ENCODE results near the gene ENTPD8.

ENTPD8 gene

DNA sequence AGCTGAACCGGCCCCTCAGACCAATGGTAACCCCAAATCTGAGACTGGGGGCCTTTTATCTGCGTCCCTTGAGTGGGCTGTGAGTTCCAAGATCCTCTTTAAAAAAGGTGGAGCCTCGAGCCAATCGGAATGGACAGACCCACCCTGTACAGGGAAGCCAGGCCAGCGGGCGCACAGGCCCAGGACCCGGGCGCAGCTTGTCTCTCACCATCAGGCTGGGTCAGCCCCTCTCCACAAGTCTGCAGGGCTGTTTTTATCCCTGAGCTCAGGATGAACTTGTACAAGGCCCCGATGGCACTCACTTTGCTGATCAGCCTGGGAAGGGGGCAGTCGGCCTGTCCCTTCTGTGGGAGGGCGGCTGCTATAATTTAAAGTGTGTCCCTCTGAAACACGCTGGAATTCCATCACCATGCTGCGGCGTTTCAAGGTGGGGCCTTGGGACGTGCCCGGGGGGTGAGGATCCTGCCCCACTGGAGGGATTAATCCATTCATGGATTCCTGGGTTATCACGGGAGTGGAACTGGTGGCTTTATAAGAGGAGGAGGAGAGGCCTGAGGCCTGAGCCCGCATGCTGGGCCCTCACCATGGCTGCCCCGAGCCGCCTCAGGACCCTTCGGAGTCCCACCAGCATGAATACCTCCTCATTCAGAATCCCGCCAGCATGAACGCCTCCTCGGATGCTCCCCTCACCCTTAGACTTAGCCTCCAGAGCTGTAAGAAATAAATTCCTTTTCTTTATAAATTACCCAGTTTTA lies 32.3 kb downstream of the ENTPD8 start:
- no peak for DNase-seq

DNA sequence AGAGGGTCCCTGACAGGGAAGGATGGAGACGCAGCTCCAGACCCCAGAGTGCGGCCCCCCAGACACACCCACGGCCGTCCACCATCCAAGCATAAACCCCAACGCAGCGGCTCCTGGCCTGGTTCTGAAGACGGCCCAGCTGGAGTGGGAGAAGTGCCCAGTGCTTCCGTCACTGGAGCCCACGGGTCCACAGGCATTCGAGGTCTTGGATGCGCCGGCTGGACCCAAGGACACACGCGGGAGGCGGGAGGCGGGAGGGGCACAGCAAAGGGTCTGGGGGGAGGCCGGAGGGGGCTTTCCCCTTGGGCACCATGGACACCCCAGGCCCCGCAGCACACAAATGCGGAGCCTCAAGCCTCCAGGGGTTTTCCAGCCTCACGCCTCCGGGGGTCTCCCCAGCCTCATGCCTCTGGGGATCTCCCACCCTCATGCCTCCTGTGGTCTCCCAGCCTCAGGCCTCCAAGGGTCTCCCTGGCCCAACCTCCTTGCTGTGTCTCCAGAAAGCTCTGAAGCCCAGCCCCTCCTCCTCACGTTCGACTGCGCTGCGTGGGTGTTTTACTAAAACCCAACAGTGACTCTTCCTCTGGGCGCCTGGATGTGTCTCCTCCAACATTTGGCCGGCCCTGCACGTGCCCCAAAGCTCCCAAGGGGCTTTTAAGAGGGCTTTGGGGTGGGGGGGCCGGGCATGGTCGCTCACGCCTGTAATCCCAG lies 33.4 kb downstream of the ENTPD8 start:
- no peak for DNase-seq

- no peak for DNase-seq
Measured at GRCh38 chr9:137406876-137407589, 34.1 kb downstream of the ENTPD8 start.

GRCh38 chr9:137406085-137406760 lies 34.9 kb downstream of the ENTPD8 start:
- no peak for DNase-seq

DNA sequence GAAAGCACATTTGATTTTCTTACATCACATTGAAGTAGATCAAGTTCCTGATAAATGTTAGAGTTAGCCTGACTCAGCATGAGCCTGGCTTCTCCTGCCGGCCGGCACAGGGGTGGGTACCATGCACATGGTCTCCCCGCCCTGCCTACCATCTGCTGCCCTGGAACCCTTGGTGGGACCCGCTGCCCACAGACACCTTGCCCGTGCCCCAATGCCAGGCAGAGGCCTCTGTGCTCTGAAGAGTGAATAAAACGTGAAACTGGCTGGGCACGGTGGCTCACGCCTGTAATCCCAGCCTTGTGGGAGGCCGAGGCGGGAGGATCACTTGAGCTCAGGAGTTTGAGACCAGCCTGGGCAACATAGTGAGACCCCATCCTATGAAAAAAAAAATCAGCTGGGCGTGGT lies 35.5 kb downstream of the ENTPD8 start:
- no peak for DNase-seq

GRCh38 chr9:137404961-137405567 lies 36.1 kb downstream of the ENTPD8 start:
- no peak for DNase-seq

- DNase-seq: no peak
Measured at GRCh38 chr9:137403269-137403668, 37.9 kb downstream of the ENTPD8 start.

DNA sequence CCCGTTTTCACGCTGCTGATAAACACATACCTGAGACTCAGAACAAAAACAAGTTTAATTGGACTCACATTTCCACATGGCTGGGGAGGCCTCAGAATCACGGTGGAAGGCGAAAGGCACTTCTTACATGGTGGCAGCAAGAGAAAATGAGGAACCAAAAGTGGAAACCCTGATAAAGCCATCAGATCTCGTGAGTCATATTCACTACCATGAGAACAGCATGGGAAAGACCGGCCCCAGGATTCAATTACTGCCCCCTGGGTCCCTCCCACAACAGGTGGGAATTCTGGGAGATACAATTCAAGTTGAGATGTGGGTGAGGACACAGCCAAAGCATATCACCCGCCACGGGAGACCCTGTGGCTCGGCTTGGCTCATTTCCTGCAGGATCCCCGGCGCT lies 38.4 kb downstream of the ENTPD8 start:
- DNase-seq: no peak

- no peak for DNase-seq
Measured at GRCh38 chr9:137398561-137399468, 42.3 kb downstream of the ENTPD8 start.

DNA sequence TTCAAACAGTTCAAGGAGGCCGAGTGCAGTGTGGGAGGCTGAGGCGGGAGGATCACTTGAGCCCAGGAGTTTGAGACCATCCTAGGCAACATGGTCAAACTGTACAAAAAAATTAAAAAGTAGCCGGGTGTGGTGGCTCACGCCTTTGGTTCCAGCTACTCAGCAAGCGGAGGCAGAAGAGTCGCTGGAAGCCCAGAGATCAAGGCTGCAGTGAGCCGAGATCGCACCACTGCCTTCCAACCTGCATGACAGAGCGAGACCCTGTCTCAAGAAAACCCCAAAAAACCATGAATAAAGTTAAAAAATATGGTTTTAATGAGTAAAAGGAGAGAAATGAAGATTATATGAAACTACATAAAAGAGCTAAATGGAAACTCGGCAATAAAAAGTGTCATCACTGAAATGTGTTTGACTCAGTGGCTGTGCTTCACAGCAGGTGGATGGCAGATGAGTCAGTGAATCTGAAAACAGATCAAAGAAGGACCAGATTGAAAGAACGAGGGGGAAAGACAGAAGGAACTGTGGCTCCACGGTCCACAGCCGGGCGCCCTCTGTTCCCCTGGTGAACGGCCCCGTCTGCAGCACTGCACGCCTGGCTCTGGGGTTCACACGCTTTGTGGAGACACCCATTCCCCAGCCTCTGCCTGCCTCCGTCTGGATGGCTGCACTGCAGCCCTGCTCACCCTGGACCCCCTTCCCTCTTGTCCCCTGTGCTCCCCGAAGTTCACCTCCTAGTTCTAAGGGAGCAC lies 43.3 kb downstream of the ENTPD8 start:
- no peak for DNase-seq

DNA sequence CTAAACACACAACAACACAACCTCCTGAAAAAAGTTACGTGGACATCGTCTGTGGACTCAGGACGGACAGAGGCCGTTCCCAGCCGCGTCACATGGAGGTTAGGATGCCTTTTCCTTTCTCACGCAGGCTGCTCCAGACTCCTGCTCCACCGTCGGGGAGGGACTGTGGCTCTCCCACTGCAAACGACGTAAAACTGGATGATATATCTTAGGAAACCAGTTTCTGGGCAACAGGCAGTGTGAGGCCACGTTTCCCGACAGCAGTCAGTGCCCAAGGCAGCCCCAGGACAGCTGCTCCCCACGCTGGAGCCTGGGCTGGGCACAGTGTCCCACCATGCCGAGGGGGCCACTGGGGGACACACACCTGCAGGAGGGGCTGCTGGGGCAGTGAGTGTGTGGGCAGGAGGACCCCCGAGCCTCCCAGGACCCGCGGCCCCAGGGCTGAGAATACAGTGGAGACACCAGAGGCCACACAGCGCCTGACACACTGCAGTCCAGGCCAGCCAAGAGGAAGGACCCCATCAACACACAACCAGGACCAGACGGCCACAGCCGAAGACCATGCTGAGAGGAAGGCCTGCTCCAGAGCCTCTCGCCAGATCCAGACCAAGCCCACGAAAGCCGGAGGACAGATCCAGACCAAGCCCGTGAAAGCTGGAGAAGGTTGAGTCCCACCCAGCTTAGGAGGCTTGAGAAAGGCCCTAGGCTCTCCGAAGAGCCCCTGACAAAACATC lies 44.4 kb downstream of the ENTPD8 start:
- no peak for DNase-seq

DNA sequence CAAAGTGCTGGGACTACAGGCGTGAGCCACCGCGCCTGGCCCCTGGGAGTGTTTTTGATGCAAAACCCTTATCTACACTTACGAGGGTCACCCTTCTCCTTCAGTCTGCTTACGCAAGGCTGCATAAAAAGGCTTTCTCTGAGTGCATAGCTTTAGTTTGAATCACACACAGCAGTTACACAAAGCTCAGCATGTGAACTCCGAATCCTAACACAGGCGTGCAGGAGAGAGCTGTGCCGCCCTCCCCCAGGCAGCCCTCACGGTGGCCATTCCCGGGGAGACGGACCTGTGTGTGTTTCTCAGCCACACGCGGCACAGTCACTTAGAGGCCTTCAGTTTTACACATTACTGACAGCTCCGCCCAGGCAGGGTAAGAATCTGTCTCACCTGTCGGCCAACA lies 44.9 kb downstream of the ENTPD8 start:
- DNase-seq: no peak

- no peak for DNase-seq
Measured at GRCh38 chr9:137395666-137396010, 45.5 kb downstream of the ENTPD8 start.

DNA sequence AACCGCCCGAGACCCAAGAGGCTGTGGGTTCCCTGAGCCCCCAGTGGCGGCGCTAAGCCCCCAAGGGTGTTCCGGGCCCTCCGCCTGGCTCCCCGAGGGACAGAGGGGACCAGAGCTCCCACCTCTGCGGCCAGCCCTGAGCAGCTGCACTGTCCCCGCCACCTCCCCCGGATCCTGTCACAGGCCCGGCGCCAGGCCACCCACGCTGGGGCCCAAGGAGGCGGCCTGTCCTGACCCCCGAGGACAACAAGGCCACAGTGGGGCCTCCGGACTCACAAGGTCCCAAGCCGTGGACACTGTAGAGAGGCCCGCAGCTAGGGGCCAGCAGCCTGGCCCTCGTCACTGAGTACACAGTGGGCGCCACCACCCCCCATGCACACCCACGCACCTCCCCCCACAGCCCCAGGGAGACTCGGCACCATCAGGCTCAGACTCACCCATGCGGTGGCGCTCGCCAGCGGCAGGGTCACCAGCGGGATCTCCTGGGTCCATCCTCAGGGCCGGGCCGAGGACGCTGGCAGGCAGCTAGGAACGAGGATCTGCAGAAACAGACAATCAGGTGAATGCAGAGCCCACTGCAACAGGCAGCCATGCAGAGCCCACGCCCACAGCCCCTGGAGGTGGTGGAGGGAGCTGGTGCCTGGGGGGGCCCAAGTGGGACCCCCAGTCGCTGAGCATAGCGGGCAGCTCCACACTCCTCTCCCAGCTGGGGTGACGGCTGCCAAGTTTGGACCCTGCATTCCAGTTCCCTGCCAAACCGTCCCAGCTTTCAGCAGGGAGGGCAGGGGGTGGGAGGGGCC lies 46.1 kb downstream of the ENTPD8 start:
- no peak for DNase-seq

DNA sequence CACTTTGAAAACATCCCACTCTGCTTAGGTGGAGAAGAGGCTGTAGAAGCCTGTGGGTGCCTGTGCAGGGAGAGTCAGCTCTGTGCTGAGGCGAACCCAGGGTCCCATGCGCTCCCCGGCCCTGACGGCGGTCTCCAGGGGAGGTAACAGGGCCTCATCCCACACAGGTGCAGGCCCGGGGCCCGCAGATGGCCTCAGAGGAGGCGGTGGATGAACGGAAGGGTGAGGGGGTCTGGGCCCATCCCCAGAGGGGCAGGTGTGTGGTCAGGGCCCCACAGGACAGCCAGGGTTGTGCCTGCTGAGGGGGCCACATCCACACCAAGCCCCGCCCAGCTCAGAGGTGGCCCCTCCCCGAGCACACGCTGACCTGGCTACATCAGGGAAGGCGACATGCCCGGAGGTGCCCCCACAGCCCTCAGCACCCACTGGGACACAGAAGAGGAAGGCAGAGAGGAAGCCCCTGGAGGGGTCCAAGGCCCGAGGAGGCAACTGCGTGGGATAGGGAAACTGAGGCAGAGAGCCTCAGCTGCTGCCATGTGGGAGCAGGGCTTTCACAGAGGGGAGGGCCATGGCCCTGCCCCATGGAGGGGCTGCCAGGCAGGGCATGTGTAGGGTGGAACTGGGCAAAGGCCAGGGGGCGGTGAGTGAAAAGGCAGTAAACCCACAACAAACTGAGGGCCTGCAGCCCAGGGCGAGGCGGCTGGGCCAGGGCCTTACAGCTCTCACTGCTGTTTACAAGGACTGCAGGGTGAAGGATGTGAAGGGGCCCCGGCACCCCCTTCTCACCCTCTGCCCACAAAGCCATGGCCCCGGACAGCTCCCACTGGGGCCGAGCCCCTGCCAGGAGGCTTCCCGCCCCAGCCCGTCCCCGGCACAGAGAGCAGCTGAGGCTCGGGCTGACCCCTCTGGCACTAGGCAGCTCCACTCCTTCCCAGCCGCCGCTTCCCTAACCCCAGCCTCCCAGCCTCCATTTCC lies 47.7 kb downstream of the ENTPD8 start:
- no peak for DNase-seq

- DNase-seq: no peak
Measured at GRCh38 chr9:137392232-137393007, 48.7 kb downstream of the ENTPD8 start.

- DNase-seq: no peak
Measured at GRCh38 chr9:137391411-137391754, 49.8 kb downstream of the ENTPD8 start.
